ENCODE measurements around the gene RALGDS.

The RALGDS gene

DNA sequence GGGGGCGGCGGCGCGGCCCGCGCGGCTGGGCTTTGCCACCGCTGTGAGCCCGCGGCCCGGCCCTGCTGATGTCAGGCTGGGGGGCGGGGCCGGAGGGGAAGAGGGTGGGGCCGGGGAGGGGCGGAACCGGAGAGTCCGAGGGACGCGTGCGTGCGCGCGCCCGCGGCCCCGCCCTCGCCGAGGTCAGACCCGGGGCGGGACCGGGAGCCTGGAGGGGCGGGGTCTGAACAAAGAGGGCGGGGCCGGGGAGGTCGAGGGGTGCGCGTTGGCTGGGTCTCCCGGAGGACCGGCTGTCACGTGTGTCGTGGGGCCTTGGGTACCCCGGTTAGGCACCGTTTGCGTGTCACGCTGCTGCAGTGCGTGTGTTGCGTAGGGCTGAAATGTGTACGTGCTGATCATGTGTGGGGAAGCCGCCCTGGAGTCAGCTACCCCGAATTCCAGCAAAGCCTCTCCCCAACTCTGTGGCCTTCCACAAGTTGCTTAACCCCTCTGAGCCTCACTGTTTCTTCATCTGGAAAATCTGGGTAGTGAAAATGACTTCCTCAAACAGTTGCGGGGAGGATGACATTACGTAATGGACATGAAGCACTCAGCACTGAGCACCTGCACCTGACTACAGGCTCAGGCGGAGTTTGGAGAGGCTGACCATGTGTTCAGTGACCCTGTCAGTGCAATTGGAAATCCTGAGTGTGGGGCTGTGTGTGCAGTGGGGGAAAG lies at the start of gene RALGDS:
TSS of gene RALGDS (minus strand) at position 43 of the 717 bp plus-strand sequence. CDS start 86 bp downstream, outside the sequence.
- no peak for TF ChIP-seq CEBPB (IDR thresholded peaks at IDR 0.05)
- no peak for TF ChIP-seq YY1 (IDR thresholded peaks at IDR 0.05; ENCODE audit: low read depth)
- no peak for TF ChIP-seq EP300 (IDR thresholded peaks at IDR 0.05; ENCODE audit: borderline replicate concordance)
- TF ChIP-seq USF1 (IDR thresholded peaks at IDR 0.05), result peak; percentile 66; the same call in 1 of the 2 replicates
- no peak for TF ChIP-seq CREB1 (IDR thresholded peaks at IDR 0.05; ENCODE audit: low read depth)

- no peak for TF ChIP-seq ZBTB7A (IDR thresholded peaks at IDR 0.05; ENCODE audit: low read depth)
- no peak for TF ChIP-seq CEBPB (IDR thresholded peaks at IDR 0.05)
- no peak for TF ChIP-seq TEAD4 (IDR thresholded peaks at IDR 0.05)
- no peak for TF ChIP-seq RAD21 (IDR thresholded peaks at IDR 0.05; ENCODE audit: low read depth)
Observed at GRCh38 chr9:133170716-133171115, 49.7 kb upstream of the RALGDS start.

DNA sequence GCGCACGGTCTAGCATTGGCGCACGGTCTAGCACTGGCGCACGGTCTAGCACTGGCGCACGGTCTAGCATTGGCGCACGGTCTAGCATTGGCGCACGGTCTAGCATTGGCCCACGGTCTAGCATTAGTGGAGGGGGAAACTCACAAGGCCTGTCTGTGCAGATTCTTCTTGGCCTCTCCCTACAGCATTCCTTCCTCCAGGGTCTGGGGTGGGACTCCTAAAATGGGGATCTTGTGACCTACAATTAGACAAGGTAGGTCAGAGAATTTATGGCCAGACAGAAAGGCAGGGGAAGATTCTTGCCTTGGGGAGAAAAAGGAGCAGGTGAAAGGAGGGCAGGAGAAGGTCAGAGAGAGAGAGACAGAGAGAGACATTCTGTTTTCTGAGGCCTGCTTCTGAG lies 48.1 kb upstream of the RALGDS start:
- TF ChIP-seq TAF1 (IDR thresholded peaks at IDR 0.05; ENCODE audit: low read depth) (no peak), NFIC (IDR thresholded peaks at IDR 0.05) (no peak), EP300 (IDR thresholded peaks at IDR 0.05; ENCODE audit: borderline replicate concordance) (no peak), ZBTB7A (IDR thresholded peaks at IDR 0.05; ENCODE audit: low read depth) (no peak), REST (IDR thresholded peaks at IDR 0.05; ENCODE audit: low read depth) (no peak), FOXM1 (IDR thresholded peaks at IDR 0.05; ENCODE audit: borderline replicate concordance, low read depth) (no peak), USF1 (IDR thresholded peaks at IDR 0.05) (no peak), CEBPB (IDR thresholded peaks at IDR 0.05) (no peak), TCF12 (IDR thresholded peaks at IDR 0.05; ENCODE audit: low read depth) (no peak), TEAD4 (IDR thresholded peaks at IDR 0.05) (no peak), RAD21 (IDR thresholded peaks at IDR 0.05; ENCODE audit: low read depth) (no peak), CREB1 (IDR thresholded peaks at IDR 0.05; ENCODE audit: low read depth) (no peak), YY1 (IDR thresholded peaks at IDR 0.05; ENCODE audit: low read depth) (no peak), EGR1 (IDR thresholded peaks at IDR 0.05) (no peak)
- TF ChIP-seq, protein P1, sequence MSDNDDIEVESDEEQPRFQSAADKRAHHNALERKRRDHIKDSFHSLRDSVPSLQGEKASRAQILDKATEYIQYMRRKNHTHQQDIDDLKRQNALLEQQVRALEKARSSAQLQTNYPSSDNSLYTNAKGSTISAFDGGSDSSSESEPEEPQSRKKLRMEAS (IDR thresholded peaks at IDR 0.05), result no peak

DNA sequence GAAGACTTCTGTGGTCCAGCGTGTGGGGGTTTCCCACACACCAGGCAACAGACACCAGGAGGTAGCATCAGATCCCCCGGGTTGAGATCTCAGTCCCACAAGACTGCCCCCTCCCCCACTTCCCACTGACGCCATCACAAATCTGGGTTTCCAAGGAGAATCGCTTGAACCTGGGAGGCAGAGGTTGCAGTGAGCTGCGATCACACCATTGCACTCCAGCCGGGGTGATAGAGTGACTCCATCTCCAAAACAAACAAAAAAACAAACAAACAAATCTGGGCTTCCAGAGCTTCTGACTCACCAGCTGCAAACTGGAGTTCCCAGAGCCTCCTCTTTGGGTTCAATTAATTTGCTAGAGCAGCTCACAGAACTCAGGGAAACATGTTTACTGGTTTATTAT lies 47.4 kb upstream of the RALGDS start:
- TF ChIP-seq USF1 (IDR thresholded peaks at IDR 0.05) (no peak), EGR1 (IDR thresholded peaks at IDR 0.05) (no peak), REST (IDR thresholded peaks at IDR 0.05; ENCODE audit: low read depth) (no peak), TCF12 (IDR thresholded peaks at IDR 0.05; ENCODE audit: low read depth) (no peak), CEBPB (IDR thresholded peaks at IDR 0.05) (no peak), RAD21 (IDR thresholded peaks at IDR 0.05; ENCODE audit: low read depth) (no peak)

DNA sequence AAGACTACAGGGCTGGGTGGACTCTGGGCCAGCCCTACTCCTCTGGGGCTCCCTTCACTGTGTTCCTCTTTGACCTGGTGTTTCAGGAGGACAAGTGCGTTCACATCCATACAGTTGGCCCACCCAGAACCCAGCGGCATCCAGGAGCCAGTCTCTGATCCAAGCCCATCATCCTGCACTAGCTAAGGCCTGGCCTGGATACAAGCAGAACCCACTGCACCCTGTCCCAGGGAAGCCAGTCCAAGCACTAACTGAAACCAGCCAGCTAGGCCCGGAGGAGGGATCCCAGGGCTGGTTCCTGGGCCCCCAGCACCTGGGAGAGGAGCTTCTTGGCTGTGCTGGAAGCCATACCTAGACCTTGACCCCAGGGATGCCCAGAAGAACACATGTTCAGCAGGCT lies 46.7 kb upstream of the RALGDS start:
- TF ChIP-seq NFIC (IDR thresholded peaks at IDR 0.05), result no peak
- no peak for TF ChIP-seq FOXM1 (IDR thresholded peaks at IDR 0.05; ENCODE audit: borderline replicate concordance, low read depth)
- TF ChIP-seq, protein P1 (IDR thresholded peaks at IDR 0.05), result no peak
- no peak for TF ChIP-seq ZBTB7A (IDR thresholded peaks at IDR 0.05; ENCODE audit: low read depth)
- no peak for TF ChIP-seq EP300 (IDR thresholded peaks at IDR 0.05; ENCODE audit: borderline replicate concordance)
- no peak for TF ChIP-seq RAD21 (IDR thresholded peaks at IDR 0.05; ENCODE audit: low read depth)
- no peak for TF ChIP-seq YY1 (IDR thresholded peaks at IDR 0.05; ENCODE audit: low read depth)
- TF ChIP-seq TEAD4 (IDR thresholded peaks at IDR 0.05), result no peak
- no peak for TF ChIP-seq REST (IDR thresholded peaks at IDR 0.05; ENCODE audit: low read depth)
- no peak for TF ChIP-seq CEBPB (IDR thresholded peaks at IDR 0.05)
- no peak for TF ChIP-seq USF1 (IDR thresholded peaks at IDR 0.05)
- no peak for TF ChIP-seq CREB1 (IDR thresholded peaks at IDR 0.05; ENCODE audit: low read depth)
- TF ChIP-seq TAF1 (IDR thresholded peaks at IDR 0.05; ENCODE audit: low read depth), result no peak
